GM21360 (cell line): ENCODE data around the gene TRIM17.

Experiments used
- ATAC-seq: cut with Tn5 transposase; IDR thresholded peaks from one replicate; pipeline ENCODE4 v1.9.1; 2021; ENCODE audit warnings: mild to moderate bottlenecking, moderate library complexity; ENCODE audit not compliant: unreplicated experiment

Gene TRIM17

GRCh38 chr1:228385232-228385631 lies 31.4 kb downstream of the TRIM17 start:
- no peak for ATAC-seq

GRCh38 chr1:228383773-228384172 lies 32.9 kb downstream of the TRIM17 start:
- ATAC-seq: no peak

GRCh38 chr1:228381356-228381755 lies 35.3 kb downstream of the TRIM17 start:
- no peak for ATAC-seq

DNA sequence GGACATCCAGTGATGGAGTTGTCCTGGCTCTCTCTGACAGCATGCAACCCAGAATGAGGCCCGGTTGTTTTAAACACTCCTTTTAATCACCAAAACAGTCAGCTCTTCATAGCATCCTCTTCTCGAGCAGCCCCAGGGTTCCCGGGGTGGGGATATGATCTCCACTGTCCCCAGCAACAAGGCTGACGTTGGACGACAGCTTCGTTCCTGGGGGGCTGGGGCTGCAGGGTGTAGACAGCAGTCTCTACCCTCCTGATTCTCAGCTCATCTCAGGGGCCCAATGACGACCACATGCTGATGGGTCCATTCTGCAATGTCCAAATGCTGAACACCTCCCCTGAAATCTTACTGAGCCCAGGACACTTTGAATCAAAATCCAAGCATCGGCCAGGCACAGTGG lies 37.0 kb downstream of the TRIM17 start:
- ATAC-seq: no peak

DNA sequence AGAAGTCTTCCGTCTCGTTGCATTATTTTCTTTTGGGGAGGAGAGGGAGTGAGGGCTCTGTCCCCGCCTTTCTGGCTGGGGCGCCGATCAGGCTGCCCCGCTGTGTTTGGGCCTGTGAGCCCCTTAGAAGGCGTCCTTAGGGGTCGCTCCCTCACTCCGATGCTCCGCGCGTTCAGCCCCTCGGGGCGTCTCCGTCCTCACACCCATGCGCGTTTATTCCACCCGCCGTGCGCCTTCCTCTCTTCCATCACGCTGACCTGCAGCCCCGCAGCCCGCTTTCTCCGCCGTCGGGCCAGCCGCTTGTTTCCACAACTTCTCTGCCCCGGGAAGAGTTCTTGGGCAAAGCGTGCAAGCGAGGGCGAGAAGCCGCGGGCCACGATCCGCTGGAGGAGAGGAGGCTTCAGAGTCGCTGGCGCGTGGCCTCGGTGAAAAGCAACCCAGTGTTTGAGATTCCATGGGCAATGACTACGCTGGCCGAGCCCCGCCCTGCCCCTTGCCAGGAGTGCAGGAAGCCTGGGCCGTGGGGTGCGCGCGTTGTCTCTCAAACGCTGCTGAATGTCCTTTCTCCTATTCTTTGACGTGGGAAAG lies 37.7 kb downstream of the TRIM17 start:
- ATAC-seq: no peak

- no peak for ATAC-seq
Measured at GRCh38 chr1:228378090-228378872, 38.4 kb downstream of the TRIM17 start.

GRCh38 chr1:228377664-228378089 lies 39.0 kb downstream of the TRIM17 start:
- ATAC-seq: no peak

DNA sequence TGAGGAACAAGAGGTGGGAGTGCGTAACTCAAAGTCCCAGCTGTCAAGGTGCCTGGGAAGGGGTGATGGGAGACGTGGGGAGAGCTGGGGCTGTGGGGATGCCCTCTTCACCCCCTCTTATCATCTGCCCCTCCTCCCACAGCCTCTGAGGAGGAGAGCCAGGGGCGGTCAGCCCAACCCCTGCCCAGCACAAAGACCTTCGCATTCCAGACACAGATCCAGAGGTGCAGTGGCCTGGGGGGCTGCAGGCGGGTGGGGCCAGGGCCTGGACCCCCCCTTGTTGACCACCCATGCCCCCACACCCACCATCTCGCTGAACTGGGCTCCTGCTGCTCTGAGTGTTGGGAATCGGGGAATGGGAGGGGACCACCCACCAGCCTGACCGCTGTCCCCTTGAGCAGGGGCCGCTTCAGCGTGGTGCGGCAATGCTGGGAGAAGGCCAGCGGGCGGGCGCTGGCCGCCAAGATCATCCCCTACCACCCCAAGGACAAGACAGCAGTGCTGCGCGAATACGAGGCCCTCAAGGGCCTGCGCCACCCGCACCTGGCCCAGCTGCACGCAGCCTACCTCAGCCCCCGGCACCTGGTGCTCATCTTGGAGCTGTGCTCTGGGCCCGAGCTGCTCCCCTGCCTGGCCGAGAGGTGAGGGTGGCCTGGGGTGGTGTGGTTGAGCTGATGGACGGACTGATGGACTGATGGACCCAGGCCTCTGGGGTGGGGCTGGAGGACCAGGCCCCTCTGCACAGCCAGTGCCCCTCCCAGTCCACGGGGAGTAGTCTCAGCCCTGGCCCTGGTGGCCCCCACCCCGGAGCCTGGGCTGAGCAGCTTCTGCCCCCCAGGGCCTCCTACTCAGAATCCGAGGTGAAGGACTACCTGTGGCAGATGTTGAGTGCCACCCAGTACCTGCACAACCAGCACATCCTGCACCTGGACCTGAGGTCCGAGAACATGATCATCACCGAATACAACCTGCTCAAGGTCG lies 39.7 kb downstream of the TRIM17 start:
- no peak for ATAC-seq

GRCh38 chr1:228376262-228376628 lies 40.4 kb downstream of the TRIM17 start:
- no peak for ATAC-seq

GRCh38 chr1:228375578-228376261 lies 40.9 kb downstream of the TRIM17 start:
- ATAC-seq: no peak

- ATAC-seq: no peak
Measured at GRCh38 chr1:228374711-228375577, 41.7 kb downstream of the TRIM17 start.

DNA sequence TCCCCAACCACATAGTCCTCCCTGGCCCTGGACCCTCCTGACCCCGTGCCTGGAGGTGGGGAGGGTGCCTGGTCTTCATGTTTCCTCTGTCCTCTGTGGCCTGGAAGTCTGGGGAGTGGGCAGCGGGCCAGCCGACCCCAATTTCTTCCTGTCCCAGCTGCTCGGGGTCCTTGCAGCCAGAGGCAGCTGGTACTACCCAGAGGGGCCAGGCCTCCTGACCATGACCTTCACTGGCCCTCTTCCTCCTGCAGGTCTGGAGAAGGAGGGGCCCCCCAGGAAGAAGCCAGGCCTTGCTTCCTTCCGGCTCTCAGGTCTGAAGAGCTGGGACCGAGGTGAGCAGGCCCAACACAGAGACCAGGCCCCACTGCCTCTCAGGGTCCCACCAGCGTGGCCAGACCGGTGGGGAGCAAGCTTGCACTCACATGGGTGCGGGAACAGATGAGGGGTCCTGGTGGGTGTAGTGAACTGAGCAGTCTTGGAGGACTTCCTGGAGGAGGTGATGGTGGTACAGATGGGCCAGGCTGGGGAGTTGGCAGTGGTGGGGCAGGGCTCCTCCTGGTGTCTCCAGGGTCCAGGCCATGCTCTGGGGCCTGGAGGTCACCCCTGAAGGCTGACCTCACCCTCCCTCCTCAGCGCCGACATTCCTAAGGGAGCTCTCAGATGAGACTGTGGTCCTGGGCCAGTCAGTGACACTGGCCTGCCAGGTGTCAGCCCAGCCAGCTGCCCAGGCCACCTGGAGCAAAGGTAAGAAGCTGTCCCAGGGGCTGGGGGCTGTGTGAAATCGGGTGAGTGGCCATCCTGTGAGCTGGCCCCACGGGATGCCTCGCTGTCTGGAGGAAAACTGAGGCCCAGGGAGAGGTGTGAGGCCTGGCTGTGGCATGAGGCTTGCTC lies 42.7 kb downstream of the TRIM17 start:
- ATAC-seq: no peak

DNA sequence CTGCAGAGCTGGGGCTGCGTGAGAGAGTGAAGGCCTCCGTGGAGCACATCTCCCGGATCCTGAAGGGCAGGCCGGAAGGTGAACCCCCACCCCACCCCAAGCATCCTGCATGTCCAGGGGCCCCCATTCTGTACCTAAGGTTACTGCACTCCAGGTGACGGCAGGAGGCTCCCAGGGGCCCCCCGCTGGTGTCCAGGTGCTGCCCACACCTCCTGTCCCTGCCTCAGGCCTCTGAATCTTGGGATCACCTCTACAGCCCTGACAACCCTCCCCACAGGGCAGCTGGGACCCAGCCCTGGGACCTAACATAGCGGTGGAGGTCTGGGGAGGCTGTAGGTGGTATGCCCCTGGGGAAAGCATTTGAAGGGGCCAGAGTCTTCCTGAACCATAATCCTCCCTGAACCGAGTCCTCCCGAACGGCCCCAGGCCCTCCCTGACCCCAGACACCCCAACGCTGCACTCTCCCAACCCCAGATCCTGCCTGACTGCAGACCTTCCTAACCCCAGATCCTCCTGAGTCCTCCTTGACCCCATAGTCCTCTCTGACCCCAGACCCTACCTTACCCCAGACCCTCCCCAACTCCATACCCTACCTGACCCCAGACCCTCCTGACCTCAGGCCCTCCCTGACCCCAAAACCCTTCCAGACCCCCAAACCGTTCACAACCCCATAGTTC lies 43.5 kb downstream of the TRIM17 start:
- no peak for ATAC-seq

GRCh38 chr1:228372183-228373003 lies 44.3 kb downstream of the TRIM17 start:
- ATAC-seq: no peak

GRCh38 chr1:228371741-228372182 lies 44.9 kb downstream of the TRIM17 start:
- no peak for ATAC-seq

DNA sequence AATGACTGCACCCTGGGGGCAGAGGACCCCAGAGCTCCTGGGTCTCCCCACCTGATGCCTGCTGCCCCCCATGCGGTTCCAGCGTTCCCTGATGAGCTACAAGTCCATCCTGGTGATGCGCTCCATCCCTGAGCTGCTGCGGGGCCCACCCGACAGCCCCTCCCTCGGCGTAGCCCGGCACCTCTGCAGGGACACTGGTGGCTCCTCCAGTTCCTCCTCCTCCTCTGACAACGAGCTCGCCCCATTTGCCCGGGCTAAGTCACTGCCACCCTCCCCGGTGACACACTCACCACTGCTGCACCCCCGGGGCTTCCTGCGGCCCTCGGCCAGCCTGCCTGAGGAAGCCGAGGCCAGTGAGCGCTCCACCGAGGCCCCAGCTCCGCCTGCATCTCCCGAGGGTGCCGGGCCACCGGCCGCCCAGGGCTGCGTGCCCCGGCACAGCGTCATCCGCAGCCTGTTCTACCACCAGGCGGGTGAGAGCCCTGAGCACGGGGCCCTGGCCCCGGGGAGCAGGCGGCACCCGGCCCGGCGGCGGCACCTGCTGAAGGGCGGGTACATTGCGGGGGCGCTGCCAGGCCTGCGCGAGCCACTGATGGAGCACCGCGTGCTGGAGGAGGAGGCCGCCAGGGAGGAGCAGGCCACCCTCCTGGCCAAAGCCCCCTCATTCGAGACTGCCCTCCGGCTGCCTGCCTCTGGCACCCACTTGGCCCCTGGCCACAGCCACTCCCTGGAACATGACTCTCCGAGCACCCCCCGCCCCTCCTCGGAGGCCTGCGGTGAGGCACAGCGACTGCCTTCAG lies 45.5 kb downstream of the TRIM17 start:
- ATAC-seq: no peak
